Liver (tissue), 9 donors: ENCODE results near the gene GNAO1. TPM values are rescaled to one million over a fixed set of nuclear protein-coding genes. Genes with fewer than 3 reads are reported as not detected.

Experiments used
- DNase-seq: peaks from one replicate; pipeline ENCODE4 v3.0.0-alpha.2; 2017; ENCODE audit warnings: low spot score
- H3K27ac ChIP-seq, 2 donors: one replicate each; pipeline ENCODE4 v1.7.0; 2013; ENCODE audit warnings: inconsistent platforms in 2 of 2, low read length in 2 of 2, control low read depth in 1 of 2, low read depth in 1 of 2, mild to moderate bottlenecking in 1 of 2
- H3K27me3 ChIP-seq, 4 donors: one replicate each; pipeline versions ENCODE4 v1.6.1 to v1.7.0; 2013; ENCODE audit warnings: low read length in 3 of 4, inconsistent platforms in 1 of 4, mild to moderate bottlenecking in 1 of 4, moderate library complexity in 1 of 4; ENCODE audit not compliant: control insufficient read depth in 4 of 4, insufficient read depth in 4 of 4
- H3K36me3 ChIP-seq, 4 donors: one replicate each; pipeline versions ENCODE4 v1.6.1 to v1.7.0; 2013; ENCODE audit warnings: low read length in 3 of 4, mild to moderate bottlenecking in 3 of 4, low read depth in 1 of 4, moderate library complexity in 1 of 4; ENCODE audit not compliant: control insufficient read depth in 4 of 4, insufficient read depth in 3 of 4
- H3K4me1 ChIP-seq, 4 donors: one replicate each; pipeline versions ENCODE4 v1.6.1 to v1.7.0; 2013; ENCODE audit warnings: low read length in 3 of 4, mild to moderate bottlenecking in 3 of 4, moderate library complexity in 1 of 4; ENCODE audit not compliant: control insufficient read depth in 4 of 4, insufficient read depth in 4 of 4
- H3K4me3 ChIP-seq, 3 donors: one replicate each; pipeline versions ENCODE4 v1.6.1 to v1.7.0; 2013; ENCODE audit warnings: low read length in 3 of 3, control low read depth in 1 of 3, low read depth in 1 of 3, mild to moderate bottlenecking in 1 of 3
- H3K9ac ChIP-seq, 2 donors: one replicate each; pipeline ENCODE4 v1.7.0; 2013; ENCODE audit warnings: low read length in 2 of 2, mild to moderate bottlenecking in 2 of 2, moderate library complexity in 2 of 2, control low read depth in 1 of 2, low read depth in 1 of 2
- H3K9me3 ChIP-seq, 4 donors: one replicate each; pipeline versions ENCODE4 v1.6.1 to v1.7.0; 2013; ENCODE audit warnings: low read length in 3 of 4; ENCODE audit not compliant: control insufficient read depth in 4 of 4
- ATF3 ChIP-seq: IDR thresholded peaks from 2 replicates; pipeline ENCODE4 v1.6.1; 2016; ENCODE audit warnings: antibody characterized with exemption
- CTCF ChIP-seq: fragments of 150-350 bp; IDR thresholded peaks from 2 replicates; pipeline ENCODE4 v1.5.1; 2017; ENCODE audit warnings: improper control_type of control experiment, low read depth, low read length; ENCODE audit not compliant: missing input control
- EGR1 ChIP-seq, 2 donors: IDR thresholded peaks; 2 replicates each; pipeline ENCODE4 v1.6.1; 2016 to 2018; ENCODE audit warnings: antibody characterized with exemption in 2 of 2, low read depth in 2 of 2
- FOXA1 ChIP-seq: IDR thresholded peaks from 2 replicates; pipeline ENCODE4 v1.6.1; 2016; ENCODE audit warnings: antibody characterized with exemption
- FOXA2 ChIP-seq: IDR thresholded peaks from 2 replicates; pipeline ENCODE4 v1.6.1; 2016; ENCODE audit warnings: antibody characterized with exemption
- GABPA ChIP-seq, 2 donors: IDR thresholded peaks in 1 of 2; conservative IDR thresholded peaks in 1 of 2; 2 replicates each; pipeline ENCODE4 v1.6.1; 2016; ENCODE audit warnings: antibody characterized with exemption in 2 of 2, mild to moderate bottlenecking in 1 of 2, moderate library complexity in 1 of 2
- HNF4A ChIP-seq, 2 donors: conservative IDR thresholded peaks; 2 replicates each; pipeline ENCODE4 v1.6.1; 2016; ENCODE audit warnings: antibody characterized with exemption in 2 of 2, mild to moderate bottlenecking in 2 of 2
- HNF4G ChIP-seq: IDR thresholded peaks from 2 replicates; pipeline ENCODE4 v1.6.1; 2016; ENCODE audit warnings: antibody characterized with exemption
- JUND ChIP-seq, 2 donors: IDR thresholded peaks; 2 replicates each; pipeline ENCODE4 v1.6.1; 2016; ENCODE audit warnings: antibody characterized with exemption in 2 of 2
- MAX ChIP-seq: IDR thresholded peaks from 2 replicates; pipeline ENCODE4 v1.6.1; 2016; ENCODE audit warnings: antibody characterized with exemption
- NR2F2 ChIP-seq: IDR thresholded peaks from 2 replicates; pipeline ENCODE4 v1.6.1; 2016; ENCODE audit warnings: antibody characterized with exemption
- RAD21 ChIP-seq, 2 donors: IDR thresholded peaks; 2 replicates each; pipeline ENCODE4 v1.6.1; 2016; ENCODE audit warnings: antibody characterized with exemption in 2 of 2, mild to moderate bottlenecking in 2 of 2
- REST ChIP-seq: IDR thresholded peaks from 2 replicates; pipeline ENCODE4 v1.6.1; 2016; ENCODE audit warnings: antibody characterized with exemption, mild to moderate bottlenecking
- RXRA ChIP-seq, 2 donors: IDR thresholded peaks; 2 replicates each; pipeline ENCODE4 v1.6.1; 2017 to 2018; ENCODE audit warnings: antibody characterized with exemption in 2 of 2, mild to moderate bottlenecking in 1 of 2
- TAF1 ChIP-seq: conservative IDR thresholded peaks from 2 replicates; pipeline ENCODE4 v1.6.1; 2016; ENCODE audit warnings: antibody characterized with exemption, mild to moderate bottlenecking
- YY1 ChIP-seq: IDR thresholded peaks from 2 replicates; pipeline ENCODE4 v1.6.1; 2016; ENCODE audit warnings: antibody characterized with exemption, mild to moderate bottlenecking
- ZBTB33 ChIP-seq: IDR thresholded peaks from 2 replicates; pipeline ENCODE4 v1.6.1; 2016; ENCODE audit warnings: antibody characterized with exemption
- polyA plus RNA-seq, 2 donors: library from polyadenylated mRNA; stranded (reverse) in 1 of 2; unstranded in 1 of 2; fragments of 200-250 nt in 1 of 2; fragments of >200 nt in 1 of 2; fragmentation: Nextera tagmentation in 1 of 2; extraction: Ambion mirVana in 1 of 2; gene quantifications; one replicate each; pipeline versions ENCODE4 v1.2.1 to v1.2.3, GENCODE V29; 2013 to 2015
- total RNA-seq, 2 donors: library from RNA; depleted of rRNA; stranded (reverse); fragments of >200 nt; gene quantifications; one replicate each; pipeline ENCODE4 v1.2.3, GENCODE V29; 2014
- donor health status: healthy.
- donor health status: healthy.
- donor health status: healthy.
- donor health status: healthy.
- donor health status: healthy.

The GNAO1 gene
- total and polyA plus RNA-seq, 4 donors, result 0.61 to 15.1 (median 7.0) TPM

- Histone ChIP-seq H3K36me3 (no peaks in the 10 kb centered on the region), H3K27me3 (no peaks in the 10 kb centered on the region), H3K9ac (no peak overlapping the region), H3K4me3 (no peak overlapping the region), H3K9me3 (no peaks in the 10 kb centered on the region), H3K4me1 (no peaks in the 10 kb centered on the region), H3K27ac (no peak overlapping the region)
- DNase-seq, result no peak
- no peak for TF ChIP-seq HNF4A (conservative IDR thresholded peaks at IDR 0.05)
Observed at GRCh38 chr16:56174411-56174810, 16.9 kb upstream of the GNAO1 start.

GRCh38 chr16:56181401-56181800 lies 9.9 kb upstream of the GNAO1 start:
- DNase-seq, result no peak
- H3K4me1 ChIP-seq, result peaks cover under 1 to 5% (median 4%) of the 10 kb centered on the region in 4 donors
- H3K9ac ChIP-seq, result no peak overlapping the region
- no peak overlapping the region for H3K27ac ChIP-seq
- H3K27me3 ChIP-seq, result no peaks in the 10 kb centered on the region
- H3K9me3 ChIP-seq, result no peaks in the 10 kb centered on the region
- no peaks in the 10 kb centered on the region for H3K36me3 ChIP-seq
- TF ChIP-seq EGR1 (IDR thresholded peaks at IDR 0.05; ENCODE audit: low read depth in 2 of 2) (no peak), GABPA (IDR thresholded peaks at IDR 0.05 in 1 of 2, conservative IDR thresholded peaks at IDR 0.05 in 1 of 2) (no peak), JUND (IDR thresholded peaks at IDR 0.05) (no peak), FOXA2 (no peak), FOXA1 (no peak), CTCF (no peak), RXRA (IDR thresholded peaks at IDR 0.05) (no peak), HNF4G (no peak), NR2F2 (no peak), ATF3 (no peak), TAF1 (no peak), MAX (no peak), REST (no peak), YY1 (no peak), ZBTB33 (no peak), RAD21 (IDR thresholded peaks at IDR 0.05) (no peak)
- H3K4me3 ChIP-seq, result no peak overlapping the region
